Islet precursor cell (in vitro differentiated cells): Measurements from ENCODE around the gene ZDHHC16.
"Not testable (repeated sequence)": the region's sequence is repeated elsewhere in the genome, so short reads cannot be mapped to it uniquely, and the experiment has no call there.

Experiments
- DNase-seq: peaks from one replicate; pipeline ENCODE4 v3.0.0-alpha.2; 2018

Gene ZDHHC16

DNA sequence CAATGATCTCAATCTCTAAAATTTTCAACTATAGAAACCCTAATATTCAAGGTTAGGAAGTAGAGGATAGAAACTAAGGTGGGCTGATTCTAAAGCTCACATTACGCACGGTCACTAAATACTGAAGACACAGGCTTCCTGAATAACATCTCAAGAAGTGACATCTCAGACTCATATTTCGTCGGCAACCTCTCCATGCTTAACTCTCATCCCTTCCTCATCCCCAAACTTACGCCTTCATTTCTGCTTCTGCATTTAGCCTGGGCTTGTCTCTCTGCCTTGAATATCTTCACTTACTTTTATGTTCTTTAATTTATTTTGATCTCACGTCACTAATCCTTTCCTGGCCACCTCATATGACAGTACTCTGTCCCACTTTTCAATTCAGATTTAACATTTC, 10.8 kb upstream of the ZDHHC16 start:
- DNase-seq, result no peak

- no peak for DNase-seq
Measured at GRCh38 chr10:97442277-97442676, 3.7 kb upstream of the ZDHHC16 start.

DNA sequence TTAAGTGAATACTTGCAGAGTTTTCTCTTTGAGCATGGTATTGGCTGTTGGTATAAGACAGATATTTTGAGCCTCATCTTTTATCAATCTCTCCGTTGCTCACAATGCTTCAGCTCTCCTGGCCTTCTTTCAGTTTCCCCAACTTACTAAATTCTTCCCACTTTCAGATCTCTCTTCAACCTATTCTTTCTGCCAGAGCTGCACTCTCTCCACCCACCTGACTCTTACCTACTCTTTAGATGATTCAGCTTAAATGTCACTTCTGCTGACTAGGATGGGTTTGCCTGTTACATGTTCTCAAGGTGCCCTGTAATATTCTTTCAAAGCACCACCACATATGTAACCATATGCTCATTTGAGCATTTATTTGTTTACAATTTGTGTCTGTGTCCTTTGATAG, 1.8 kb upstream of the ZDHHC16 start:
- DNase-seq, result no peak

GRCh38 chr10:97445357-97445721, 636 bp upstream of the ZDHHC16 start:
- DNase-seq, result no peak

DNA sequence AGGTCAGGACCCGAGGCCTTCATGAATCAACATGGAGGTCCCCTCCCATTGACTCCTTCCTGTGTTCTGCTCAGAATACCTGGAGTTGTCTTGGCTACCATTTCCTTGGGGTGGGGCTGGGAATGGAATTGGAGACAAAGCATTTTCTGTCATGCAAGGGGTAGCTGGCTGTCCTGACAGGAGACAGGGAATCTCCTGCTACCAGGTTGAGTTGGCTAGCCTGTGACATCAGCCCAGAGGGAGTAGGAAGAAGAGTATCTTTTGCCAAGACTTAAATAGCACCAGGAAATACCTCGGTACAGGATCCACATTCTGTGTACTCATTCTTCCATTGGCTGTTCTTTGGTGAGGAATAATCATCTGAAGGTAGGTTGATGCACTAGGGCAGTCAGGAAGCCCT, 4.9 kb downstream of the ZDHHC16 start:
- no peak for DNase-seq

- no peak for DNase-seq
Measured at GRCh38 chr10:97451605-97452004, 5.6 kb downstream of the ZDHHC16 start.

- DNase-seq, result no peak
Measured at GRCh38 chr10:97452352-97452751, 6.4 kb downstream of the ZDHHC16 start.

GRCh38 chr10:97454330-97455036, 8.5 kb downstream of the ZDHHC16 start:
- no peak for DNase-seq

DNA sequence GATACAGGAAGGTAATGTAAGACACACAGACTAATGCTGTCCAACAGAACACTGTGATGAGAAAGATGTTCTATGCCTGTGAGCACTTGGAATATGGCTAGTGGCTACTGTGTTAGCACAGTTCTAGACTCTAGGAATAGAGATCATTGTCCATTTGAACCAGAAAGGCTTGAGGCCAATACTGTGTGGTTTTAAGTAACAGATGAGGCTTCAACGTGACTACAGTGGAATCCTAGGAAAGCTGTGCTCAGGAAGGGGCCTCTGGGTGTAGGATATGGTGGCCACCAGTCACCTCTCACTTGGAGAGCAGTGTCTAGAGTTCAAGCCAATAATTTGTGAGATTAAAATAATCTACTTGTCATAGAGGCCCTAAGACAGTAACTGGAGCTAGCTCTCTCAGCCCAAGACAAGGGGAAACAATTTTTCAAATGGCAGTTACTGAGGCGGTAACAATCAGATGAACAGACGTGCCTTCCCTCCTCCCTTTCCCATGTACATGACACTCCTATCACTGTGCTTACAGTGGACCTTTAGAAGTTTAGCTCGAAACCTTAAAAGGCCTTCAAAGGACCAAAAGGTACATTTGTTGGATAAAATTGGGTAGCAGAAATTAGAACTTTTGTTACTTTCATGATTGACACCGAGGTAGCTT, 10.2 kb downstream of the ZDHHC16 start:
- no peak for DNase-seq

DNA sequence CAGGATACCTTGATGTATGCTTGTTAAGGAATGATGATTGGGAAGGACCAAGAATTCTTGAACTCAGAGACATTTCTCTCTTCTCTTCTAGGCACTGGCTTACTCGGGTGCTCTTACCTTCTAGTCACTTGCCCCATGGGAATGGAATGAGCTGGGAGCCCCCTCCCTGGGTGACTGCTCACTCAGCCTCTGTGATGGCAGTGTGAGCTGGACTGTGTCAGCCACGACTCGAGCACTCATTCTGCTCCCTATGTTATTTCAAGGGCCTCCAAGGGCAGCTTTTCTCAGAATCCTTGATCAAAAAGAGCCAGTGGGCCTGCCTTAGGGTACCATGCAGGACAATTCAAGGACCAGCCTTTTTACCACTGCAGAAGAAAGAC, 10.7 kb downstream of the ZDHHC16 start:
- no peak for DNase-seq

DNA sequence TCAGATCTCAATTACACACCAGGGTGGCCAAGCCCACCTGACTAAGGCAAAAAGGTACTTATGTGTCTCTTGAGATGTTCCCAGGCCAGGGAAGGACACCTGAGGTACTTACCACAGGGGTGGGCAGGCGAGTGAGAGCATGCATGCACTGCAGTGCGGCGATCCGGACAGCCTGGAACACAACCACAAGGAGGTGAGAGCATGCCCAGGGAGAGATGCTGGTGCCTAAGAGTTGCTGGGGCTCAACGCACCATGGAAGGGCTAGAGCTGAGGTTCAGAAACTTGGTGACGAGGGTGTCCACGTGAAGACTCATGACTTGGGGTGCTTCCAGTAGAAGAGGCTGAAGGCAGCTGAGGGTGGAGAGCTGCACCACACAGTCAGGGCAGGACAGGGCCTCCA, 13.1 kb downstream of the ZDHHC16 start:
- no peak for DNase-seq

DNA sequence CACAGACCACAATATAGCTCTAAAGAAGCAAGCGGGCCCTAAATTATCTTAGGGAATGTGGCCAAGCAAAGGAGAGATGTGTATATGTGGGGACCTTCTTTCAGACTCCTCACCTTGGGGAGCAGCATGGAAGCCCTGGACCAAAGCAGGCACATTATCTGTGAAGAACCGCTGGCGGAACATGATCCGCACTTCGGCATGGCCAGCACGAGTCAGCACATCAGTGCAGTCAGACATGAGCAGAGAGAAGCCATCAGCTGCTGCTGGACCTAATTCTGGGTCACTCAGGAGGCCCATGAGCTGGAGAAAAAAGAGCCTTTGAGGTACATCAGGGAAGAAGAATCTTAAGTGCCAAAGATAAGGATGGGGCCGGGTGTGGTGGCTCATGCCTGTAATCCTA, 14.0 kb downstream of the ZDHHC16 start:
- DNase-seq, result no peak

GRCh38 chr10:97462309-97462708, 16.3 kb downstream of the ZDHHC16 start:
- DNase-seq, result no peak

DNA sequence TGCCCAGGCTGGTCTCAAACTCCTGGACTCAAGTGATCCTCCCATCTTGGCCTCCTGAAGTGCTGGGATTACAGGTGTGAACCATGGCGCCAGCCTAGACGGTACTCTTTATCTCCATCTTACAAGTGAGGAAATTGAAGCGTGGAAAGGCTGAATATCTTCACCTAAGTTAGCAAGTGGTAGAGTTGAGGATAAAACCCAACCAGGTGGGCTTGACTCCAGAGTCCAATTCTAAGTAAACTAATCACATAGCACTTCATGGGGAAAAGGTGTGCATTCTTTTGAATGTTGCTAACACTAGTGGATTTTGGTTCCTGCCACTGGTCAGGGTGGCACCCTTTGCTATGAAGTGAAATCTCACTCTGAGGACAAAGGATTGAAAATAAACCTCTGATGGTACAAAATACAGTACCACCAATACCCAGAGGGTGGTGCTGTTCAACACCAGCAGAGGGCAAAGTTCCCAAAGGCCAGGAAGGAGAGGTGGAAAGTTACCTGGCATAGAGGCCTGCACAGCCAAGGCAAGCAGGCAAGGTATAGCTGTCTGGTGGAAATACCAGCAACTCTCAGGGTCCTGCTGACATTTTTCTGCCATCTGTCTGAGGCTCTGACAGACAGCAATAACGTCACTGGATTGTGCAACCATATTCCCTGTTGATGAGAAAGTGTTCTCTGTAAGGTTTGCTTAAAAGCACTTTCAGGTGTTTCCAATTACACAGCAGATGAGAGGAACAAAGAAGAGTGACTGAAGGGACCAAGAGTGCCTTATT, 17.6 kb downstream of the ZDHHC16 start:
- DNase-seq, result peak; percentile 86

DNA sequence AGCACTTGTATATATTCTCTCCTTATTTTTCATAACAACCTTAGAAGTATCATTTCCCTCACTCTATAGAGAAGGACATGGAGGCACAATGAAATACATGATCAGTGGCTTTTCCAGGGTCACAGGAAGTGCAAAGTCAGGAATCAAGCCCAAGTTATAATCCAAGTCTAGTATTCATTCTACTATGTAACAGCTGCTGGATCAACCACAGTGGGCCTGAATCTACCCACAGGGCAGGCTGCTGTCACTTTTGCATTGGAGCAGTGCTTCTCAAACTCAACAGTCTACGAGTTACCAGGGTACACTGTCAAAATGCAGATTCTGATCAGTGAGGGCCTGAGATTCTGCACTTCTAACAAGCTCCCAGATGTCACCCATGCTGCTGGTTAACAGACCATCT, 18.3 kb downstream of the ZDHHC16 start:
- peak; percentile 36 for DNase-seq

- DNase-seq, result peak; percentile 37
Measured at GRCh38 chr10:97465982-97466381, 20.0 kb downstream of the ZDHHC16 start.

GRCh38 chr10:97466755-97467154, 20.8 kb downstream of the ZDHHC16 start:
- DNase-seq, result peak; percentile 82

DNA sequence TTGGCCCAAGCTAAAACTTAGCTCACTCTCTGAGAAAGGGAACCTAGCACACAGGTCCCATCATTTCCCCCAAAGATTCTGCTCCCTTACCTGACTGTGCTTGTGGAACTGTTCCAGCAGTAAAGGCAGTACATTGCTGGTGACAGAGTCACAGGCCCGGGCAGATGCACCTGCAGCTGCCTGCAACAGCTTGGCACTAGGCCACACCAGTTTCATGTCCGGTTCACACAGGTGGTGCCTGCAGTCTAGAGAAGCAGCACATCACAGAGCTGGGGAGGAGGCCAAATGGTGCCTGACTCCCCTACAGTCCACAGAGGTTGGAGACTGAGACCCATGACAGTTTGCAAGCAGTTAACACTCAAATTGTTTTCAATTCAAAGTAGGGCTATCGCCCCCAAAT, 22.2 kb downstream of the ZDHHC16 start:
- no peak for DNase-seq

- DNase-seq, result not testable (repeated sequence)
Measured at GRCh38 chr10:97468781-97469180, 22.8 kb downstream of the ZDHHC16 start.

DNA sequence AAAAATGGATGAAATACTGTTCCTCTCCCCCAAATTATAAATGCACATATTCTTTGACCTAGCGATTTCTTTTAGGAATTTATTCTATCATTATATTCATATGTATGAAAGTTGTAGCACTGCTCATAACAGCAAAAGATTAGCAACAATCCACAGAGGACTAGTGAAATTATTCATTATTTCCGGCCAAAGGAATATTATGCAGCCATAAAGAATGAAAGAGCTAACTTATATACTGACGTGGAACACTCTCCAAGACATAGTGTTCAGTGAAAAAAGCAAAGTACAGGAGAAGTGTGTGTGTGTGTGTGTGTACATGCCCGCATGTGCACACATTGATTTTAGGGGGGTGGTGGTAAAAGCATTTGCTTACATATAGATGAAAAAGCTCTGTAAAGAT, 28.9 kb downstream of the ZDHHC16 start:
- no peak for DNase-seq

DNA sequence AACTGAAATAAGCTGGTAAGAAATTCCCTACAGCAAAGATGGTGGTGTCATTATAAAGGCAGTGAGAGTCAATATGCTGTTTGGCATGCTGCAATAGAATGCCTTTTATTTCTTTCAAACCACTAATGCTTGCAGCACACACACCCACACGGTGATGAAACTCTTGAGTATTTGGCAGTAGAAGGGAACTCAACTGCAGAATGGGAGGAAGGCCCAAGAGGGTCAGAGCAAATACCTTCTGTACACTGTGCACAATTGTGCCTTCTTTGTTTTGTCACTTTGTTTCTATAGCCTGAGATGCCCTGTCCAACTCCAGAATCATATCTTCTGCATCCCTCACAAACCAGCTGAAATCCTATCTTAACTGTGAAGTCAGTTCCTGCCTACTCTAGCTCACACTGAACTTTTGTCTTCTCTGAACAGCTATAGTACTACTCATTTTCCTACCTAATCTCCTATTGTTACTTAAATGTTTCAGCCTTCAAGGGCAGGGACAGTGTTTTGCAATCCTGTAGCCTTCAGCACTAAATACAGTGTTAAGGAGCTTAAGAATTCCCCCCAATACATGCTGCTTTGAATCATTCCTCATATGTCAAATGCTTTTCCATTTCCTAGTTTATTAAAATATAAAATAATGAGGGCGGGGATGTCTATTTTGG, 30.1 kb downstream of the ZDHHC16 start:
- DNase-seq, result peak; percentile 5

DNA sequence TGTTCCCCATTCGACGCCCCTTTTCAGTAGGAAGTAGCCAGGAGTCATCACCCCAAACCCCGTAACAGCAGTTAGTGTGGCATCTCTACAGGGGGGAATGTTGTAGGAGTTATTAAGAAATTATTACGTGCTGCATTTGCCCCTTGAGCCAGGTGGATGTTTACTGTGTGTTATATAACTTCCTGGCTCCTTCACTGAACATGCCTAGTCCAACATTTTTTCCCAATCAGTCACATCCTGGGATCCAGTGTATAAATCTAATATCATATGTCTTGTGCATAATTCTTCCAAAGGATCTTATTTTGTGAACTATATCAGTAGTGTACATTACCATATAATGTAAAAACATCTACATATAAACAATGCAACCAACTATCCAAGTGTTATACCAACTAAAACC, 33.4 kb downstream of the ZDHHC16 start:
- DNase-seq, result peak; percentile 0

- DNase-seq, result peak; percentile 52
Measured at GRCh38 chr10:97479939-97480338, 34.0 kb downstream of the ZDHHC16 start.

DNA sequence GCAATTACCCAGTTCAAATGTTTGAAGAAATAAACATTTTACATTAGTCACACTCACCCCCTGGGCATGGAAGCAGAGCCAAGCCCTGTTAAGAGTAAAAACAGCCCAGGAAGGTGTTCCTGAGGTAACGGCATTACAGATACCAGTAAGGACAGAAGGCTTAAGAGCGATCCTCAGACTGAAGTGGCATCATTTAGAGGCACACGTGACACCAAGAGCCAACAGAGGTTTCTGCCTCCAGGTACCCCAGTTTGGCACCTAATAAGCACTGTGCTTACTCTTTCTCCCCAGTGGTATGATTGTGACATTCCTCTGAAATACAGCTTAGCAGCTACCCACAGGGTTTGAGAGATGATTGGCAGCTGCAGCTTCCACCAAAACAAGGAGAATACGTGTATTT, 35.1 kb downstream of the ZDHHC16 start:
- peak; percentile 49 for DNase-seq
